Loucy (cell line): ENCODE measurements around the gene OS9.

Source experiments
- H2AFZ ChIP-seq: fragments of 200-600 bp; sonication (generic); 2 replicates; pipeline ENCODE4 v1.6.0; 2016; ENCODE audit warnings: antibody characterized with exemption, mild to moderate bottlenecking, low read length, moderate library complexity
- H3F3A ChIP-seq: fragments of 200-600 bp; 2 replicates; pipeline ENCODE4 v1.6.0; 2016; ENCODE audit warnings: antibody characterized with exemption, low read depth, mild to moderate bottlenecking
- H3K27me3 ChIP-seq: fragments of 200-600 bp; sonication (generic); 2 replicates; pipeline ENCODE4 v1.6.1; 2014; ENCODE audit warnings: low read length, mild to moderate bottlenecking; ENCODE audit not compliant: insufficient read depth, poor library complexity, severe bottlenecking
- H3K36me3 ChIP-seq: fragments of 200-600 bp; sonication (generic); 2 replicates; pipeline ENCODE4 v1.6.1; 2016; ENCODE audit warnings: low read length; ENCODE audit not compliant: insufficient read depth
- H3K4me1 ChIP-seq: fragments of 200-600 bp; sonication (generic); 2 replicates; pipeline ENCODE4 v1.5.1; 2014; ENCODE audit warnings: low read length, mild to moderate bottlenecking; ENCODE audit not compliant: insufficient read depth, poor library complexity, severe bottlenecking
- H3K4me2 ChIP-seq: fragments of 200-600 bp; sonication (generic); 2 replicates; pipeline ENCODE4 v1.6.0; 2014; ENCODE audit warnings: antibody characterized with exemption, low read length, low read depth, mild to moderate bottlenecking; ENCODE audit not compliant: poor library complexity, severe bottlenecking
- H3K4me3 ChIP-seq: fragments of 200-600 bp; sonication (generic); 2 replicates; pipeline ENCODE4 v1.5.1; 2014; ENCODE audit warnings: low read length, mild to moderate bottlenecking, mixed read lengths; ENCODE audit not compliant: poor library complexity, severe bottlenecking
- H3K79me2 ChIP-seq: fragments of 200-600 bp; sonication (generic); 2 replicates; pipeline ENCODE4 v1.6.1; 2014; ENCODE audit warnings: low read length; ENCODE audit not compliant: insufficient read depth
- H3K9ac ChIP-seq: fragments of 200-600 bp; sonication (generic); 2 replicates; pipeline ENCODE4 v1.6.0; 2014; ENCODE audit warnings: mild to moderate bottlenecking, low read depth, low read length, moderate library complexity; ENCODE audit not compliant: poor library complexity, severe bottlenecking
- H3K9me2 ChIP-seq: fragments of 200-600 bp; sonication (generic); replicated peaks from 2 replicates; pipeline ENCODE4 v1.6.1; 2016; ENCODE audit warnings: low read depth, low read length, mixed read lengths
- H3K9me3 ChIP-seq: fragments of 200-600 bp; sonication (generic); 2 replicates; pipeline ENCODE4 v1.6.1; 2014; ENCODE audit warnings: mild to moderate bottlenecking, antibody characterized with exemption, low read length, low read depth; ENCODE audit not compliant: insufficient read depth
- H4K20me1 ChIP-seq: fragments of 200-600 bp; sonication (generic); 2 replicates; pipeline ENCODE4 v1.6.0; 2014; ENCODE audit warnings: antibody characterized with exemption, low read length, mild to moderate bottlenecking; ENCODE audit not compliant: insufficient read depth, poor library complexity, severe bottlenecking
- EZH2phosphoT487 ChIP-seq: fragments of 200-600 bp; IDR thresholded peaks from 2 replicates; pipeline ENCODE4 v1.6.1; 2018; ENCODE audit warnings: antibody characterized with exemption, mild to moderate bottlenecking, moderate library complexity, borderline replicate concordance
- TF ChIP-seq, protein P1 (sequence below): fragments of 200-600 bp; sonication (generic); conservative IDR thresholded peaks from 2 replicates; pipeline ENCODE4 v1.5.1; 2014; ENCODE audit warnings: mild to moderate bottlenecking, antibody characterized with exemption, low read length

The OS9 gene

DNA sequence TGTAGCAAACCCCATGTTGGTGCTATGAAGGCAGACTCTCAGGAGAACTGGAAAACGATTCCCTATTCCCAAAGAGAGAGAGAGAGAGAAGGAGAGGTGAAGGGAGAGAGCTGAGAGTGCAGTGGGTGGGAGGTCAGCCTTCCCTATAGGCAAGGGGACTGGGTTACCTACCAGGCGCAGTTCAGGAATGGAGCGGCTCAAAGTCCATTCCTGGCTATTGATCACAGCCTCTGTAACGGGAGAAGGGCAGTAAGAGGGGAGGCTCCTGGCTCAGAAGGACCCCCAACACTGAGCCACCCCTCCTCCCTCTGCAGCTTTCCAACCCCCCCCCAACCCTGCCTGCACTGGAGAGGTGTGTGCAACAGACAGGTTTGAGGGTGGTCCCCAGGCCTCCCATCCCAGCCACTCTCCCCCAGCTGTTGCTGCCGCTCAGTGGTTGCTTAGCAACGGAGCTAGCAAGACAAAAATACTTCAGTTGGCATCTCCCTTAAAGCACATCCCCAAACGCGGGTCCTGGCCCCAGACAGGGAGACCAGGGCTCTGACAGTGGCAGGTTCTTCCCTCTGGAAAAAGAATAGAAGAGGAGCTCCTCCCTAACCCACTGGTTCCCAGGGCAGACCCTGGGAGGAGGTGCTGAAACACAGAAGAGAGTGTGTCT is 41.4 kb downstream of the OS9 start:
- Histone ChIP-seq H3F3A (no peaks in the 10 kb centered on the region), H4K20me1 (peaks cover 41% of the 10 kb centered on the region), H3K36me3 (peaks cover 49% of the 10 kb centered on the region; the same call in 1 of the 2 replicates), H3K9me3 (no peaks in the 10 kb centered on the region), H3K9ac (no peak overlapping the region), H3K4me2 (no peak overlapping the region), H2AFZ (no peak overlapping the region), H3K4me3 (no peak overlapping the region), H3K79me2 (peaks cover 55% of the 10 kb centered on the region), H3K27me3 (no peaks in the 10 kb centered on the region), H3K4me1 (peaks cover 15% of the 10 kb centered on the region), H3K9me2 (no peaks in the 10 kb centered on the region)
- no peak for TF ChIP-seq EZH2phosphoT487
- TF ChIP-seq, protein P1, sequence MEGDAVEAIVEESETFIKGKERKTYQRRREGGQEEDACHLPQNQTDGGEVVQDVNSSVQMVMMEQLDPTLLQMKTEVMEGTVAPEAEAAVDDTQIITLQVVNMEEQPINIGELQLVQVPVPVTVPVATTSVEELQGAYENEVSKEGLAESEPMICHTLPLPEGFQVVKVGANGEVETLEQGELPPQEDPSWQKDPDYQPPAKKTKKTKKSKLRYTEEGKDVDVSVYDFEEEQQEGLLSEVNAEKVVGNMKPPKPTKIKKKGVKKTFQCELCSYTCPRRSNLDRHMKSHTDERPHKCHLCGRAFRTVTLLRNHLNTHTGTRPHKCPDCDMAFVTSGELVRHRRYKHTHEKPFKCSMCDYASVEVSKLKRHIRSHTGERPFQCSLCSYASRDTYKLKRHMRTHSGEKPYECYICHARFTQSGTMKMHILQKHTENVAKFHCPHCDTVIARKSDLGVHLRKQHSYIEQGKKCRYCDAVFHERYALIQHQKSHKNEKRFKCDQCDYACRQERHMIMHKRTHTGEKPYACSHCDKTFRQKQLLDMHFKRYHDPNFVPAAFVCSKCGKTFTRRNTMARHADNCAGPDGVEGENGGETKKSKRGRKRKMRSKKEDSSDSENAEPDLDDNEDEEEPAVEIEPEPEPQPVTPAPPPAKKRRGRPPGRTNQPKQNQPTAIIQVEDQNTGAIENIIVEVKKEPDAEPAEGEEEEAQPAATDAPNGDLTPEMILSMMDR, result no peak

DNA sequence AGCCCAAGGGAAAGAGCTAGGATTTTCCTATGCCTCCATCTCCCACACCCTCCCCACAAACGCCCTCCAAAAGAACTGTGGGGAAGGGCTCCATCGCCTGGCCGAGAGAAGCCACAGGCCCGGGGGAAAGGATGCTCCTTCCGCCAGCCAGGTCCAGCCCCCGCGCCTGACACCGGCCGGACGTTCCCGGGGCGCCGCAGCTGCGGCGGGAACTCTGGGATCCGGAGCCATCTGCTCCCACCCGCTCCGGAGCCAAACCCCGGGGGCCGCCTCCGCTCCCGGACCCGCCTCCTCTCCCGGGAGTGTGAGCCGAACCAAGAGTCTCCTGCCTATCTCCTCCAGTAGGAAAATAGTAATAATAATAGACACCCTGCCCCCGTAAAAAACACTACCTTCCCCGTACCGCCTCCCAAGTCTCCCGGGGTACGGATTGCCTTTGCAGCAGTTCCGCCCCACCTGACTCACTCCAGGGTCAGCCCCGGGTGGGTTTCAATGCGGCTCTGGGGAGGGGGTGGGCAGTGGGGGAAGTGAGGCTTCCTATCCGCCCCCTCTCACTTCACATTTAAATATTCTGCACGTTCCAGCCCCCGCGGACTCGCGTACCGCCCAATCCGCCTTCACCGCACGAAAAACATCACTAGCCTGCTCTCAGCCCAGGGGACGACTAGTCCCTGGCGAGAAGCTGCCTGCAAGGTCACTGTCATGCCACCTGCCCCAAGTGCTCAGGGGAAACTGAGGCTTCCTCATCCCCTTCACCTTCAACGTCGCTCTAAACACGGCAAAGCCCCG is 42.2 kb downstream of the OS9 start:
- no peak overlapping the region for H3K4me3 ChIP-seq
- H3K9ac ChIP-seq, result no peak overlapping the region
- H2AFZ ChIP-seq, result no peak overlapping the region
- H3K9me2 ChIP-seq, result no peaks in the 10 kb centered on the region
- no peaks in the 10 kb centered on the region for H3F3A ChIP-seq
- H3K27me3 ChIP-seq, result no peaks in the 10 kb centered on the region
- peaks cover 48% of the 10 kb centered on the region for H4K20me1 ChIP-seq
- H3K9me3 ChIP-seq, result no peaks in the 10 kb centered on the region
- peaks cover 21% of the 10 kb centered on the region for H3K4me1 ChIP-seq
- H3K36me3 ChIP-seq, result peaks cover 41% of the 10 kb centered on the region; the same call in 1 of the 2 replicates
- H3K79me2 ChIP-seq, result peaks cover 64% of the 10 kb centered on the region
- TF ChIP-seq, protein P1, result no peak
- TF ChIP-seq EZH2phosphoT487, result no peak
- H3K4me2 ChIP-seq, result peak overlapping the region; percentile 30

DNA sequence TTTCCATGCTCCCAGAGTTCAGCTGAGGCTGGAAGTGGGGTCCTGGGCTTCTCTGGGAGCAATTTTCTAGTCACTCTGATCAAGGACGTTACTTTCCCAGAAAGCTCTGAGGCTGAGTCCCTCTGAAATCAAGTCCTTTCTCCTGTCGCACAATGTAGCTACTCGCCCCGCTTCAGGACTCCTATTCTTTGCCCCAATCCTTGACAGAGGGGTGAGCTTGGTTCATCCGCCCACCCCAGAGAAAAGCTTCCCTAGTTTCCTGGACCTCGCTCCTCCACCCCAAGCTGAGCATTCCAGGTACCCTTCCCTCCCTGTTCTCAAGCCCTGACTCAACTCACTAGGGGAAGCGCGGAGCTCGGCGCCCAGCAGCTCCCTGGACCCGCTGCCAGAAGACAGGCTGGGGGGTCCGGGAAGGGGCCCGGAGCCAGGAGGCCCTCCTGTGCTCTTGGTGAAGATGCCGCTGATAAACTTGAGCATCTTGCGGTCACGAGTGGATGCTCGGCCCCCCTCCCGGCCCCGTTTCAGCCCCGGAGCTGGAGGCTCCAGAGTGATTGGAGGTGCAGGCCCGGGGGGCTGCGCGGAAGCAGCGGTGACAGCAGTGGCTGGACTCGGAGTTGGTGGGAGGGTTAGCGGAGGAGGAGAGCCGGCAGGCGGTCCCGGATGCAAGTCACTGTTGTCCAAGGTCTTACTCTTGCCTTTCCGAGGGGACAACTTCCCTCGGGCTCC is 43.0 kb downstream of the OS9 start:
- H3K4me1 ChIP-seq, result peaks cover 21% of the 10 kb centered on the region
- H3K4me3 ChIP-seq, result no peak overlapping the region
- H3F3A ChIP-seq, result no peaks in the 10 kb centered on the region
- no peaks in the 10 kb centered on the region for H3K9me3 ChIP-seq
- no peak overlapping the region for H2AFZ ChIP-seq
- H3K9ac ChIP-seq, result no peak overlapping the region
- H3K36me3 ChIP-seq, result peaks cover 33% of the 10 kb centered on the region; the same call in 1 of the 2 replicates
- no peaks in the 10 kb centered on the region for H3K9me2 ChIP-seq
- peaks cover 48% of the 10 kb centered on the region for H4K20me1 ChIP-seq
- peaks cover 71% of the 10 kb centered on the region for H3K79me2 ChIP-seq
- no peak for TF ChIP-seq EZH2phosphoT487
- TF ChIP-seq, protein P1, result no peak
- peak overlapping the region; percentile 30 for H3K4me2 ChIP-seq
- H3K27me3 ChIP-seq, result no peaks in the 10 kb centered on the region
